Measurements from ENCODE around the gene TMEM126B.
"Not testable (repeated sequence)": the region's sequence is repeated elsewhere in the genome, so short reads cannot be mapped to it uniquely, and the experiment has no call there.

Gene TMEM126B

GRCh38 chr11:85627998-85628770, at the start of gene TMEM126B:
TMEM126B (plus strand) TSS chr11:85628593; CDS start chr11:85628608, 15 bp downstream.
- intact Hi-C loops (cut with DNase I) = loop anchor here (1.0 to 2.0 kb wide), 2 partner anchors 19 to 36 kb away; partner anchors contain the start of gene TMEM126A

GRCh38 chr11:85582111-85582510, 46.3 kb upstream of the TMEM126B start:
- intact Hi-C loops (cut with DNase I) = no loop called here

More at GRCh38 chr11:85627998-85628770, at the start of gene TMEM126B:
- peak; percentile 97 to 100 (median 98) for DNase-seq

GRCh38 chr11:85589373-85589772, 39.0 kb upstream of the TMEM126B start:
- intact Hi-C loops (cut with DNase I) = no loop called here
- DNase-seq = no peak

More at GRCh38 chr11:85582111-85582510, 46.3 kb upstream of the TMEM126B start:
- no peak for DNase-seq

- no peak for DNase-seq
- intact Hi-C loops (cut with DNase I) = loop anchor here (2.0 to 5.0 kb wide), 2 partner anchors 790 to 1034 kb away; no protein-coding TSS in a partner anchor
Observed at GRCh38 chr11:85590848-85591483, 37.4 kb upstream of the TMEM126B start.

- no peak for DNase-seq
- intact Hi-C loops (cut with DNase I) = loop anchor here (5.0 kb wide), 1 partner anchor 67 kb away; no protein-coding TSS in a partner anchor
Observed at GRCh38 chr11:85595285-85595884, 33.0 kb upstream of the TMEM126B start.

GRCh38 chr11:85596886-85597285, 31.5 kb upstream of the TMEM126B start:
- DNase-seq = no peak
- intact Hi-C loops (cut with DNase I) = loop anchor here (5.0 kb wide), 1 partner anchor 65 kb away; no protein-coding TSS in a partner anchor

GRCh38 chr11:85599083-85599482, 29.3 kb upstream of the TMEM126B start:
- DNase-seq = no peak
- intact Hi-C loops (cut with DNase I) = loop anchor here (5.0 kb wide), 1 partner anchor 63 kb away; no protein-coding TSS in a partner anchor

- intact Hi-C loops (cut with DNase I) = no loop called here
- no peak for DNase-seq
Observed at GRCh38 chr11:85602526-85603213, 25.7 kb upstream of the TMEM126B start.

GRCh38 chr11:85603220-85603619, 25.2 kb upstream of the TMEM126B start:
- no peak for DNase-seq
- intact Hi-C loops (cut with DNase I) = no loop called here

- intact Hi-C loops (cut with DNase I); DNase-seq: not testable (repeated sequence)
Observed at GRCh38 chr11:85606237-85606636, 22.2 kb upstream of the TMEM126B start.

- intact Hi-C loops (cut with DNase I); DNase-seq: not testable (repeated sequence)
Observed at GRCh38 chr11:85608621-85609020, 19.8 kb upstream of the TMEM126B start.

GRCh38 chr11:85609286-85609685, 19.1 kb upstream of the TMEM126B start:
- intact Hi-C loops (cut with DNase I) = not testable (repeated sequence)
- peak in 1 of 10 donors; percentile 38 for DNase-seq

- intact Hi-C loops (cut with DNase I); DNase-seq: not testable (repeated sequence)
Observed at GRCh38 chr11:85611643-85612042, 16.8 kb upstream of the TMEM126B start.

GRCh38 chr11:85619499-85619898, 8.9 kb upstream of the TMEM126B start:
- DNase-seq = no peak
- intact Hi-C loops (cut with DNase I) = no loop called here

GRCh38 chr11:85620256-85620655, 8.1 kb upstream of the TMEM126B start:
- DNase-seq = no peak
- intact Hi-C loops (cut with DNase I) = no loop called here

GRCh38 chr11:85626496-85626895, 1.9 kb upstream of the TMEM126B start:
- intact Hi-C loops (cut with DNase I) = no loop called here
- no peak for DNase-seq

- DNase-seq = peak in 3 of 10 donors; percentile 16 to 29 (median 17)
Observed at GRCh38 chr11:85627332-85627997, 928 bp upstream of the TMEM126B start, which contains the start of gene DLG2. DLG2 (minus strand) TSS chr11:85627344.

GRCh38 chr11:85628771-85629341, 463 bp downstream of the TMEM126B start:
- intact Hi-C loops (cut with DNase I) = loop anchor here (1.0 to 2.0 kb wide), 2 partner anchors 18 to 35 kb away; partner anchors contain the start of gene TMEM126A
- no peak for DNase-seq

More at GRCh38 chr11:85627332-85627997, 928 bp upstream of the TMEM126B start, which contains the start of gene DLG2:
- intact Hi-C loops (cut with DNase I) = no loop called here

- intact Hi-C loops (cut with DNase I) = no loop called here
- DNase-seq = no peak
Observed at GRCh38 chr11:85634747-85635146, 6.4 kb downstream of the TMEM126B start.
